ENCODE measurements around the gene BMAL2. TPM values are rescaled to one million over a fixed set of nuclear protein-coding genes. Genes with fewer than 3 reads are reported as not detected.

The BMAL2 gene
- total RNA-seq, 1 experiment from 2014 or later = 23.1 TPM

GRCh38 chr12:27331927-27332324 is 710 bp upstream of the BMAL2 start:
- Histone ChIP-seq H3T11ph (ENCODE audit: low read length) (no peak overlapping the region), H3K4ac (ENCODE audit: low read depth, low read length) (no peak overlapping the region), H3K23ac (ENCODE audit: insufficient read length, low read depth, low read length) (no peak overlapping the region), H3K4me1 (ENCODE audit: insufficient read depth, low read length) (no peaks in the 10 kb centered on the region; the same call in none of the 2 replicates), H2BK15ac (ENCODE audit: low read depth, low read length) (no peak overlapping the region), H3K4me2 (ENCODE audit: insufficient read depth, insufficient read length, low read length) (peak overlapping the region; percentile 71), H3K79me2 (ENCODE audit: insufficient read depth, low read length) (0 out of 2 replicates have a peak, but pooled peaks cover 2% of the 10 kb centered on the region), H2BK12ac (ENCODE audit: insufficient read length, low read depth, low read length) (no peak overlapping the region), H3K23me2 (ENCODE audit: insufficient read length, low read depth, low read length, poor library complexity, severe bottlenecking) (peaks cover 8% of the 10 kb centered on the region), H3K27ac (ENCODE audit: insufficient read length, low read depth, low read length) (no peak overlapping the region), H3K56ac (ENCODE audit: insufficient read length, low read depth, low read length) (no peak overlapping the region), H4K8ac (replicated peaks; ENCODE audit: insufficient read length, low read depth, low read length) (no peak overlapping the region), H2BK120ac (ENCODE audit: low read depth, low read length, poor library complexity, severe bottlenecking) (no peak overlapping the region), H3K9me3 (ENCODE audit: control insufficient read depth, low read depth, low read length) (no peaks in the 10 kb centered on the region), H3K14ac (ENCODE audit: insufficient read depth, low read length) (no peak overlapping the region), H4K5ac (ENCODE audit: insufficient read length, low read depth, low read length) (no peak overlapping the region), H4K20me1 (ENCODE audit: control insufficient read depth, insufficient read depth, insufficient read length) (no peaks in the 10 kb centered on the region), H2BK20ac (ENCODE audit: low read depth, low read length, poor library complexity, severe bottlenecking) (no peak overlapping the region), H4K91ac (ENCODE audit: insufficient read length, low read depth, low read length) (no peak overlapping the region), H2AFZ (ENCODE audit: low read length) (no peak overlapping the region), H3K79me1 (ENCODE audit: insufficient read depth, low read depth, low read length, poor library complexity, severe bottlenecking) (no peaks in the 10 kb centered on the region), H3K18ac (ENCODE audit: insufficient read length, low read depth, low read length) (no peak overlapping the region), H2BK5ac (ENCODE audit: insufficient read length, low read length) (no peak overlapping the region), H2AK5ac (ENCODE audit: insufficient read length, low read length) (no peak overlapping the region), H3K27me3 (ENCODE audit: insufficient read depth, low read length) (peaks cover 10% of the 10 kb centered on the region; the same call in 1 of the 2 replicates), H3K9ac (ENCODE audit: extremely low read depth, insufficient read length, low read length) (peak overlapping the region; percentile 46)
- TF ChIP-seq CTCF (conservative IDR thresholded peaks at IDR 0.05) = no peak
- Mint-ChIP-seq H3K9me3 (no peaks in the 10 kb centered on the region), H3K36me3 (ENCODE audit: insufficient read depth in 1 of 3, low read depth in 3 of 3) (no peaks in the 10 kb centered on the region), H3K27me3 (ENCODE audit: low read depth) (peaks cover 31% of the 10 kb centered on the region), H3K27ac (no peak overlapping the region), H3K4me3 (peak overlapping the region; percentile 70 to 87), H3K4me1 (peaks cover 20 to 29% of the 10 kb centered on the region in 2 experiments)
- WGBS (ENCODE audit: extremely low coverage, insufficient read length, low lambda C conversion rate) = no CpG with 5 or more reads among the region's 3 CpGs
- DNase-seq = no peak
